H9 (cell line): ENCODE data around the gene POFUT2. TPM values are rescaled to one million over a fixed set of nuclear protein-coding genes. Genes with fewer than 3 reads are reported as not detected.

Source experiments
- DNase-seq: peaks from one replicate; pipeline ENCODE4 v3.0.0-alpha.2; 2017
- H2AFZ ChIP-seq: one replicate; pipeline ENCODE4 v1.6.1; 2013; ENCODE audit warnings: mild to moderate bottlenecking, low read length, control low read depth, moderate library complexity
- H2AK5ac ChIP-seq: 2 replicates; pipeline ENCODE4 v1.6.1; 2013; ENCODE audit warnings: low read length, control low read depth, mixed read lengths; ENCODE audit not compliant: insufficient read length
- H2BK120ac ChIP-seq: one replicate; pipeline ENCODE4 v1.6.1; 2013; ENCODE audit warnings: low read depth, mild to moderate bottlenecking, low read length, control low read depth, inconsistent platforms; ENCODE audit not compliant: poor library complexity, severe bottlenecking
- H2BK12ac ChIP-seq: 2 replicates; pipeline ENCODE4 v1.6.1; 2013; ENCODE audit warnings: low read length, control low read depth, mixed read lengths, low read depth; ENCODE audit not compliant: insufficient read length
- H2BK15ac ChIP-seq: 2 replicates; pipeline ENCODE4 v1.6.1; 2013; ENCODE audit warnings: low read depth, low read length, control low read depth
- H2BK20ac ChIP-seq: one replicate; pipeline ENCODE4 v1.6.1; 2013; ENCODE audit warnings: low read depth, mild to moderate bottlenecking, low read length, control low read depth, inconsistent platforms; ENCODE audit not compliant: poor library complexity, severe bottlenecking
- H2BK5ac ChIP-seq: 2 replicates; pipeline ENCODE4 v1.6.1; 2013; ENCODE audit warnings: low read length, control low read depth, mixed read lengths; ENCODE audit not compliant: insufficient read length
- H3K14ac ChIP-seq: 2 replicates; pipeline ENCODE4 v1.6.1; 2013; ENCODE audit warnings: low read length, control low read depth; ENCODE audit not compliant: insufficient read depth
- H3K18ac ChIP-seq: 2 replicates; pipeline ENCODE4 v1.6.1; 2013; ENCODE audit warnings: low read depth, mild to moderate bottlenecking, mixed read lengths, low read length, control low read depth; ENCODE audit not compliant: insufficient read length
- H3K23ac ChIP-seq: 2 replicates; pipeline ENCODE4 v1.6.1; 2013; ENCODE audit warnings: low read length, control low read depth, mixed read lengths, low read depth; ENCODE audit not compliant: insufficient read length
- H3K23me2 ChIP-seq: 2 replicates; pipeline ENCODE4 v1.6.1; 2013; ENCODE audit warnings: low read depth, mild to moderate bottlenecking, mixed read lengths, low read length, control low read depth; ENCODE audit not compliant: insufficient read length, poor library complexity, severe bottlenecking
- H3K27ac ChIP-seq: 2 replicates; pipeline ENCODE4 v1.5.1; 2013; ENCODE audit warnings: low read length, control low read depth, mixed read lengths, low read depth; ENCODE audit not compliant: insufficient read length
- H3K27me3 ChIP-seq: 2 replicates; pipeline ENCODE4 v1.6.1; 2013; ENCODE audit warnings: low read length, control low read depth, inconsistent platforms; ENCODE audit not compliant: insufficient read depth
- H3K4ac ChIP-seq: 2 replicates; pipeline ENCODE4 v1.6.1; 2013; ENCODE audit warnings: low read depth, mild to moderate bottlenecking, control low read depth, inconsistent platforms, low read length, moderate library complexity
- H3K4me1 ChIP-seq: 2 replicates; pipeline ENCODE4 v1.6.1; 2013; ENCODE audit warnings: low read length, control low read depth, inconsistent platforms; ENCODE audit not compliant: insufficient read depth
- H3K4me2 ChIP-seq: 2 replicates; pipeline ENCODE4 v1.6.1; 2013; ENCODE audit warnings: low read length, control low read depth, mixed read lengths; ENCODE audit not compliant: insufficient read length, insufficient read depth
- H3K56ac ChIP-seq: 2 replicates; pipeline ENCODE4 v1.6.1; 2013; ENCODE audit warnings: low read depth, mild to moderate bottlenecking, mixed read lengths, low read length, control low read depth; ENCODE audit not compliant: insufficient read length
- H3K79me1 ChIP-seq: 2 replicates; pipeline ENCODE4 v1.6.1; 2013; ENCODE audit warnings: low read depth, mild to moderate bottlenecking, moderate library complexity, low read length, control low read depth, inconsistent platforms; ENCODE audit not compliant: insufficient read depth, poor library complexity, severe bottlenecking
- H3K79me2 ChIP-seq: 2 replicates; pipeline ENCODE4 v1.6.1; 2013; ENCODE audit warnings: low read length, control low read depth, inconsistent platforms; ENCODE audit not compliant: insufficient read depth
- H3K9ac ChIP-seq: 2 replicates; pipeline ENCODE4 v1.6.1; 2013; ENCODE audit warnings: low read length, control low read depth, mixed read lengths; ENCODE audit not compliant: insufficient read length; ENCODE audit errors: extremely low read depth
- H3K9me3 ChIP-seq: one replicate; pipeline ENCODE4 v1.6.1; 2013; ENCODE audit warnings: low read depth, low read length, inconsistent platforms; ENCODE audit not compliant: control insufficient read depth
- H3T11ph ChIP-seq: one replicate; pipeline ENCODE4 v1.6.1; 2013; ENCODE audit warnings: mild to moderate bottlenecking, low read length, control low read depth, inconsistent platforms
- H4K20me1 ChIP-seq: one replicate; pipeline ENCODE4 v1.6.1; 2013; ENCODE audit not compliant: control insufficient read depth, insufficient read length, insufficient read depth
- H4K5ac ChIP-seq: 2 replicates; pipeline ENCODE4 v1.6.1; 2013; ENCODE audit warnings: low read depth, mild to moderate bottlenecking, mixed read lengths, low read length, control low read depth; ENCODE audit not compliant: insufficient read length
- H4K8ac ChIP-seq: replicated peaks from 2 replicates; pipeline ENCODE4 v1.6.1; 2013; ENCODE audit warnings: low read length, control low read depth, mixed read lengths, low read depth; ENCODE audit not compliant: insufficient read length
- H4K91ac ChIP-seq: 2 replicates; pipeline ENCODE4 v1.6.1; 2013; ENCODE audit warnings: low read depth, mild to moderate bottlenecking, moderate library complexity, mixed read lengths, low read length, control low read depth; ENCODE audit not compliant: insufficient read length
- H3K27ac Mint-ChIP-seq, 3 experiments: 2 replicates in 2 of 3; 3 replicates in 1 of 3; pipeline ENCODE4 v1.8.0; 2020 to 2021; ENCODE audit warnings: mixed read lengths in 3 of 3, mild to moderate bottlenecking in 1 of 3, moderate library complexity in 1 of 3
- H3K27me3 Mint-ChIP-seq: 2 replicates; pipeline ENCODE4 v1.8.0; 2021; ENCODE audit warnings: low read depth, mild to moderate bottlenecking, moderate library complexity, mixed read lengths
- H3K36me3 Mint-ChIP-seq, 3 experiments: 2 replicates in 2 of 3; 3 replicates in 1 of 3; pipeline ENCODE4 v1.8.0; 2020 to 2021; ENCODE audit warnings: low read depth in 3 of 3, mixed read lengths in 3 of 3; ENCODE audit not compliant: insufficient read depth in 1 of 3
- H3K4me1 Mint-ChIP-seq, 2 experiments: 2 replicates each; pipeline ENCODE4 v1.8.0; 2020; ENCODE audit warnings: mixed read lengths in 2 of 2
- H3K4me3 Mint-ChIP-seq, 2 experiments: 2 replicates in 1 of 2; 3 replicates in 1 of 2; pipeline ENCODE4 v1.8.0; 2020 to 2021; ENCODE audit warnings: mild to moderate bottlenecking in 2 of 2, mixed read lengths in 2 of 2, moderate library complexity in 1 of 2
- H3K9me3 Mint-ChIP-seq, 2 experiments: 2 replicates in 1 of 2; 3 replicates in 1 of 2; pipeline ENCODE4 v1.8.0; 2020; ENCODE audit warnings: mild to moderate bottlenecking in 2 of 2, mixed read lengths in 2 of 2, moderate library complexity in 1 of 2
- CTCF ChIP-seq: fragments of 200-600 bp; sonication (generic); conservative IDR thresholded peaks from 3 replicates; pipeline ENCODE4 v1.8.0; 2021; ENCODE audit warnings: antibody characterized with exemption, mild to moderate bottlenecking
- WGBS: extraction: QIAGEN DNeasy Blood & Tissue Kit; methylation state at CpG from one replicate; pipeline ENCODE4 v1.1.7; 2013; ENCODE audit warnings: missing lambda C conversion rate, low lambda C conversion rate, mixed read lengths; ENCODE audit not compliant: insufficient read length; ENCODE audit errors: extremely low coverage; 5-methylcytosine and 5-hydroxymethylcytosine counted together
- total RNA-seq: library from RNA; stranded (reverse); gene quantifications from 2 replicates; pipeline ENCODE4 v1.2.1, GENCODE V29; 2021

POFUT2 gene
- total RNA-seq, 1 experiment from 2014 or later = 34.8 TPM

GRCh38 chr21:45297329-45297728, 9.6 kb upstream of the POFUT2 start:
- Histone ChIP-seq H3K79me2 (no peaks in the 10 kb centered on the region), H3K18ac (no peak overlapping the region), H4K20me1 (no peaks in the 10 kb centered on the region), H2BK15ac (no peak overlapping the region), H3K23me2 (no peaks in the 10 kb centered on the region), H3K9ac (no peak overlapping the region), H3K27ac (no peak overlapping the region), H2BK12ac (no peak overlapping the region), H2AFZ (no peak overlapping the region), H2AK5ac (no peak overlapping the region), H3K4me1 (no peaks in the 10 kb centered on the region; the same call in 1 of the 2 replicates), H2BK5ac (no peak overlapping the region), H3K79me1 (no peaks in the 10 kb centered on the region), H3T11ph (no peak overlapping the region), H3K4me2 (no peak overlapping the region), H3K14ac (no peak overlapping the region), H4K91ac (no peak overlapping the region), H3K56ac (no peak overlapping the region), H2BK20ac (no peak overlapping the region), H4K8ac (no peak overlapping the region), H3K27me3 (no peaks in the 10 kb centered on the region), H4K5ac (no peak overlapping the region), H3K4ac (no peak overlapping the region), H3K23ac (no peak overlapping the region), H2BK120ac (no peak overlapping the region), H3K9me3 (no peaks in the 10 kb centered on the region)
- no peaks in the 10 kb centered on the region for H3K9me3 Mint-ChIP-seq
- TF ChIP-seq CTCF = no peak
- DNase-seq = no peak
- no peak overlapping the region for H3K27ac Mint-ChIP-seq
- no peaks in the 10 kb centered on the region for H3K27me3 Mint-ChIP-seq
- no peak overlapping the region for H3K4me3 Mint-ChIP-seq
- no peaks in the 10 kb centered on the region for H3K36me3 Mint-ChIP-seq
- peaks cover 28 to 33% of the 10 kb centered on the region in 2 experiments for H3K4me1 Mint-ChIP-seq
- WGBS = no CpG with 5 or more reads among the region's 9 CpGs
